Measurements from ENCODE around the gene SOX6. TPM values are rescaled to one million over a fixed set of nuclear protein-coding genes. Genes with fewer than 3 reads are reported as not detected.
"Not testable (repeated sequence)": the region's sequence is repeated elsewhere in the genome, so short reads cannot be mapped to it uniquely, and the experiment has no call there.

SOX6 gene
- polyA plus RNA-seq, 1 donor from 2014 or later: 2.2 TPM

GRCh38 chr11:16393340-16393739 lies 37.0 kb upstream of the SOX6 start:
- Histone ChIP-seq H3F3A (ENCODE audit: insufficient read depth, low read length, poor library complexity, severe bottlenecking) (no peaks in the 10 kb centered on the region), H3K9ac (ENCODE audit: low read length) (no peak overlapping the region), H3K27ac (ENCODE audit: low read length) (no peak overlapping the region), H3K4me2 (ENCODE audit: low read length) (no peak overlapping the region), H3K9me2 (ENCODE audit: insufficient read depth, low read length) (no peaks in the 10 kb centered on the region), H3K36me3 (ENCODE audit: insufficient read depth, low read length) (no peaks in the 10 kb centered on the region), H2AFZ (ENCODE audit: low read depth, low read length) (no peak overlapping the region), H3K9me3 (ENCODE audit: low read length) (no peaks in the 10 kb centered on the region), H3K79me2 (replicated peaks; ENCODE audit: insufficient read depth, low read length) (peaks cover 4% of the 10 kb centered on the region), H3K4me3 (ENCODE audit: low read length) (no peak overlapping the region), H3K27me3 (ENCODE audit: insufficient read depth, low read depth, low read length) (no peaks in the 10 kb centered on the region), H4K20me1 (ENCODE audit: insufficient read depth) (no peaks in the 10 kb centered on the region)
- no peak for TF ChIP-seq EZH2 (IDR thresholded peaks at IDR 0.05; ENCODE audit: borderline replicate concordance, insufficient read depth, low read length, poor library complexity, severe bottlenecking)
- TF ChIP-seq SMC3 (conservative IDR thresholded peaks at IDR 0.05; ENCODE audit: poor library complexity): no peak
- TF ChIP-seq, protein P1, sequence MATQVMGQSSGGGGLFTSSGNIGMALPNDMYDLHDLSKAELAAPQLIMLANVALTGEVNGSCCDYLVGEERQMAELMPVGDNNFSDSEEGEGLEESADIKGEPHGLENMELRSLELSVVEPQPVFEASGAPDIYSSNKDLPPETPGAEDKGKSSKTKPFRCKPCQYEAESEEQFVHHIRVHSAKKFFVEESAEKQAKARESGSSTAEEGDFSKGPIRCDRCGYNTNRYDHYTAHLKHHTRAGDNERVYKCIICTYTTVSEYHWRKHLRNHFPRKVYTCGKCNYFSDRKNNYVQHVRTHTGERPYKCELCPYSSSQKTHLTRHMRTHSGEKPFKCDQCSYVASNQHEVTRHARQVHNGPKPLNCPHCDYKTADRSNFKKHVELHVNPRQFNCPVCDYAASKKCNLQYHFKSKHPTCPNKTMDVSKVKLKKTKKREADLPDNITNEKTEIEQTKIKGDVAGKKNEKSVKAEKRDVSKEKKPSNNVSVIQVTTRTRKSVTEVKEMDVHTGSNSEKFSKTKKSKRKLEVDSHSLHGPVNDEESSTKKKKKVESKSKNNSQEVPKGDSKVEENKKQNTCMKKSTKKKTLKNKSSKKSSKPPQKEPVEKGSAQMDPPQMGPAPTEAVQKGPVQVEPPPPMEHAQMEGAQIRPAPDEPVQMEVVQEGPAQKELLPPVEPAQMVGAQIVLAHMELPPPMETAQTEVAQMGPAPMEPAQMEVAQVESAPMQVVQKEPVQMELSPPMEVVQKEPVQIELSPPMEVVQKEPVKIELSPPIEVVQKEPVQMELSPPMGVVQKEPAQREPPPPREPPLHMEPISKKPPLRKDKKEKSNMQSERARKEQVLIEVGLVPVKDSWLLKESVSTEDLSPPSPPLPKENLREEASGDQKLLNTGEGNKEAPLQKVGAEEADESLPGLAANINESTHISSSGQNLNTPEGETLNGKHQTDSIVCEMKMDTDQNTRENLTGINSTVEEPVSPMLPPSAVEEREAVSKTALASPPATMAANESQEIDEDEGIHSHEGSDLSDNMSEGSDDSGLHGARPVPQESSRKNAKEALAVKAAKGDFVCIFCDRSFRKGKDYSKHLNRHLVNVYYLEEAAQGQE (IDR thresholded peaks at IDR 0.05; ENCODE audit: borderline replicate concordance): no peak
- TF ChIP-seq EP300 (conservative IDR thresholded peaks at IDR 0.05; ENCODE audit: poor library complexity, severe bottlenecking): no peak
- TF ChIP-seq POLR2AphosphoS5 (IDR thresholded peaks at IDR 0.05): no peak
- TF ChIP-seq CTCF (IDR thresholded peaks at IDR 0.05; ENCODE audit: poor library complexity, severe bottlenecking): no peak
- TF ChIP-seq MXI1 (conservative IDR thresholded peaks at IDR 0.05; ENCODE audit: poor library complexity, severe bottlenecking): no peak
- no peak for TF ChIP-seq TAF1 (IDR thresholded peaks at IDR 0.05; ENCODE audit: low read depth)
- TF ChIP-seq RAD21 (conservative IDR thresholded peaks at IDR 0.05): no peak

DNA sequence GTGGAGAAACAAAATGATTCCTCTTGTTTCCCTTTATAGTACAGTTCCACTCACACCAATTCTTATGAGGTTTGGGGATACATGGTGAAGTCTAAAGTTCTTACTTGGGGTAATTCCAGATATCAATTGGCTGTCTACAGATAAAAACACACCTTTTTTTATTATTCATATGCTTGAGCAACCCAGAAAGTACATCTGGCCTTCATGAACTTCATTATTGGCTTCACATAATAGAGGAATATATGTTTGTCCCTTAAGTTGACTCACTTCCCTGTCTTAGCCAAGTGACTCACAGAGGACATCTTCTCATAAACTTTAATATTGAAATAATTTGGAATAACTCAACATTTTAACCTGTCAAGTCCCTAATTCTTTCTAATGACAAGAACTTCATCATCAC lies 36.3 kb upstream of the SOX6 start:
- H3K27ac ChIP-seq (ENCODE audit: low read length): no peak overlapping the region
- H3F3A ChIP-seq (ENCODE audit: insufficient read depth, low read length, poor library complexity, severe bottlenecking): no peaks in the 10 kb centered on the region
- H3K36me3 ChIP-seq (ENCODE audit: insufficient read depth, low read length): no peaks in the 10 kb centered on the region
- no peak overlapping the region for H2AFZ ChIP-seq (ENCODE audit: low read depth, low read length)
- no peak for TF ChIP-seq EZH2 (IDR thresholded peaks at IDR 0.05; ENCODE audit: borderline replicate concordance, insufficient read depth, low read length, poor library complexity, severe bottlenecking)
- TF ChIP-seq POLR2AphosphoS5 (IDR thresholded peaks at IDR 0.05): no peak
- no peak for TF ChIP-seq CTCF (IDR thresholded peaks at IDR 0.05; ENCODE audit: poor library complexity, severe bottlenecking)
- TF ChIP-seq, protein P1 (IDR thresholded peaks at IDR 0.05; ENCODE audit: borderline replicate concordance): no peak
- TF ChIP-seq SMC3 (conservative IDR thresholded peaks at IDR 0.05; ENCODE audit: poor library complexity): no peak
- no peak for TF ChIP-seq RAD21 (conservative IDR thresholded peaks at IDR 0.05)
- no peak for TF ChIP-seq MXI1 (conservative IDR thresholded peaks at IDR 0.05; ENCODE audit: poor library complexity, severe bottlenecking)
- no peak for TF ChIP-seq TAF1 (IDR thresholded peaks at IDR 0.05; ENCODE audit: low read depth)
- no peak for TF ChIP-seq EP300 (conservative IDR thresholded peaks at IDR 0.05; ENCODE audit: poor library complexity, severe bottlenecking)
- no peaks in the 10 kb centered on the region for H3K27me3 ChIP-seq (ENCODE audit: insufficient read depth, low read depth, low read length)
- peaks cover 4% of the 10 kb centered on the region for H3K79me2 ChIP-seq (replicated peaks; ENCODE audit: insufficient read depth, low read length)
- H3K9ac ChIP-seq (ENCODE audit: low read length): no peak overlapping the region
- no peaks in the 10 kb centered on the region for H3K9me2 ChIP-seq (ENCODE audit: insufficient read depth, low read length)
- no peaks in the 10 kb centered on the region for H4K20me1 ChIP-seq (ENCODE audit: insufficient read depth)
- no peak overlapping the region for H3K4me2 ChIP-seq (ENCODE audit: low read length)
- H3K4me3 ChIP-seq (ENCODE audit: low read length): no peak overlapping the region
- H3K9me3 ChIP-seq (ENCODE audit: low read length): no peaks in the 10 kb centered on the region

- H3K4me2 ChIP-seq (ENCODE audit: low read length); H3F3A ChIP-seq (ENCODE audit: insufficient read depth, low read length, poor library complexity, severe bottlenecking); H2AFZ ChIP-seq (ENCODE audit: low read depth, low read length); H4K20me1 ChIP-seq (ENCODE audit: insufficient read depth); H3K9me2 ChIP-seq (ENCODE audit: insufficient read depth, low read length); H3K27me3 ChIP-seq (ENCODE audit: insufficient read depth, low read depth, low read length); H3K4me3 ChIP-seq (ENCODE audit: low read length); H3K36me3 ChIP-seq (ENCODE audit: insufficient read depth, low read length); H3K9me3 ChIP-seq (ENCODE audit: low read length); H3K79me2 ChIP-seq (replicated peaks; ENCODE audit: insufficient read depth, low read length); H3K9ac ChIP-seq (ENCODE audit: low read length); H3K27ac ChIP-seq (ENCODE audit: low read length): not testable (repeated sequence)
Observed at GRCh38 chr11:16390826-16391225, 34.5 kb upstream of the SOX6 start.
